ENCODE data around the gene TPRN.

Gene TPRN

DNA sequence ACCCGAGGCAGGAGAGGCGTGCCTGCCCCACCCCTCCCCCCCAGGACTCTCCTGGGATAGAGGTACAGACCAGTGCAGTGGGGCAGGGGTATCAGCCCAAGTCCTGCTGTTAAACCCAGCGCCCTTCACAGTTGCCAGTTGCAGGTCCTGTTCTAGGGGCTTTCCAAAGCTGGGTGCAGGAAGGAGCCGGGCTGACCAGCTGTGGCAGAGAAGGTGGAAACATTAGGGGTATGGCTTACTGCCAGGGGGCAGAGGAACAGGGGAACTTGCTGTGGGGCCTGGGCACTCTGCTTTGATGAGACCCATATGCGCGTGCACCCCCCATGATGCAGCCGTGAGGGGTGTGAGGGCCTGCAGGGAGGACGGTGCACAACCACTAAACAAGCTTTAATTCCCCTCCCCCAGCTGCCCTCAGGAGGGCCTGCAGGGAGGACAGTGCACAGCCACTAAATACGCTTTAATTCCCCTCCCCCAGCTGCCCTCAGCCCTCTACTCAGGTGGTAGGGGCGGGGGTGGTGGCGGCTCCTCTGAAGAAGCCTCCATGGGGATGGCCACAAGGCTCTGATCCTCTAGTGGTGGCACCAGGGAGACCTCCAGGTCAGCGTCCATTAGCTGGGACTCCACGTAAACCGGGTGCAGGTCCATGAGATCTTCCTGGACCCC is 29.9 kb downstream of the TPRN start:
- no peak for DNase-seq

DNA sequence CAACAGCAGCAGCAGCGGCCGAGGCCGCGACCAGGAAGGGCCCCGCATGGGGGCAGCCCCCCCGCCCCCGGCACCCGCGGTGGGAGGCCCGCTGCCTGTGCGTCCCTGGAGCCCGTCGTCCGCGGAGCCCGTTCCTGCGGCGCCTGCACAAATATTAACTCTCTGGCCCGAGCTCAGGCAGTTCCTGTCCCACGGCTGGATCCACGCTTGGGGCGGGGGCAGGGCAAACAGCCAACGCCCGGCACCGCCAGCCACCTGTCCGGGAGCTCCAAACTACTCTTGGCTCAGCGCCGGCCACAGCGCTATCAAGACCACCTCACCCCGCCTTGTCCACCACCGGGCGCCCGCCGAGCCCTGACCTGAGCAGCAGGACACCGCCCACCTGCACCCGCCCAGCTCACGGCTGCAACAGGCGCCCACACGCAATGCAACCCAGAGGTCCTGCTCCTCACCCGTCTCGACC is 30.6 kb downstream of the TPRN start, which contains the start of gene LRRC26:
TSS of gene LRRC26 (minus strand) at position 156 of the 463 bp plus-strand sequence. CDS start at position 48, 108 bp downstream.
- no peak for DNase-seq

DNA sequence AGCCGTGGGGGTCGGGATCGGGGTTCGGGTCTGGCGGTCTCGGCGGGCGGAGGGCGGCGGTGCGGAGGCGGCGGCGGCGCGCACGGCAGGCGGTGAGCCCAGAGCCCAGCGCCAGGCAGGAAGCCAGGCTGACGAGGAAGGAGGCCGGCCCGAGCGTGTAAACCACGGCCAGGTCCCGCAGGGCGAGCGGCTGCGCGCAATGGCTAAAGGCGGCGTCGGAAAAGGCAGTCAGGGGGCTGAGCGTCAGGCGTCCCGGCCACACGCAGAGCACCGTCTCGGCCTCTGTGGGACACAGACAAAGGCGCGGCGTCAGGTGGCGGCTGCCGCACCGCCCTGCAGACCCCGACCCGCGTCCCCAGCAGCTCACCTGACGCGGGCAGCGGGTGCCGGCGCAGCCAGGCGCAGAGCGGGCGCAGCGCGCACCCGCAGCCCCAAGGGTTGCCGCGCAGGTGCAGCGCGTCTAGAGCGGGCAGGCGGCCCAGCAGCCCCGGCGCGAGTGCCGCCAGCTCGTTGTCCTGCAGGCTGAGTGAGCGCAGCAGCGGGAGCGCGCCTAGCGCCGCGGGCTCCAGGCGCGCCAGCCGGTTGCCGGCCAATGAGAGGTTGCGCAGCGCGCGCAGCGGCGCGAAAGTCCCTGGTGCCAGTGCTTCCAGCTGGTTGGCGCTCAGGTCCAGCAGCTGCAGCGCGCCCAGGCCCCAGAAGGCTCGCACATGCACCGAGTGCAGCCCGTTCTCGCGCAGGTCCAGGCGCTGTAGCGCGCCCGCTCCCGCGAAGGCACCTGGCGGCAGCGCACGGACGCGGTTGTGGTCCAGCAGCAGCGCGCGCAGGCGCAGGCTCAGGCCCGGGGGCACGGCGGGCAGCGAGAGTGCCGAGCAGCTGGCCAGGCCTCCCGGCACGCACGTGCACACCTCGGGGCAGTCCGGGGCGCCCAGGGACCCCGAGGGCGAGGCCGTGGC is 31.4 kb downstream of the TPRN start:
- peak; percentile 54 for DNase-seq

DNA sequence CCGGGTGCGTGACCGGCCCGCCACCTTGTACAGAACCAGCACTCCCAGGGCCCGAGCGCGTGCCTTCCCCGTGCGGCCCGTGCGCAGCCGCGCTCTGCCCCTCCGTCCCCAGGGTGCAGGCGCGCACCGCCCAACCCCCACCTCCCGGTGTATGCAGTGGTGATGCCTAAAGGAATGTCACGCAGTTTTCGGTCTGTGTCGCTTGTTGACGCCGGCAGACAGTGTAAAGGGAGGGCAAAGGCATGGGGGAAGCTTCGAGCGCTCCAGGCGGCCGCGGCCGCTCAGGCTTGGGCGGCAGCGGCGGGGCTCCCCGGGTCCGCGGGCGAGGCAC is 32.0 kb downstream of the TPRN start:
- DNase-seq: no peak

DNA sequence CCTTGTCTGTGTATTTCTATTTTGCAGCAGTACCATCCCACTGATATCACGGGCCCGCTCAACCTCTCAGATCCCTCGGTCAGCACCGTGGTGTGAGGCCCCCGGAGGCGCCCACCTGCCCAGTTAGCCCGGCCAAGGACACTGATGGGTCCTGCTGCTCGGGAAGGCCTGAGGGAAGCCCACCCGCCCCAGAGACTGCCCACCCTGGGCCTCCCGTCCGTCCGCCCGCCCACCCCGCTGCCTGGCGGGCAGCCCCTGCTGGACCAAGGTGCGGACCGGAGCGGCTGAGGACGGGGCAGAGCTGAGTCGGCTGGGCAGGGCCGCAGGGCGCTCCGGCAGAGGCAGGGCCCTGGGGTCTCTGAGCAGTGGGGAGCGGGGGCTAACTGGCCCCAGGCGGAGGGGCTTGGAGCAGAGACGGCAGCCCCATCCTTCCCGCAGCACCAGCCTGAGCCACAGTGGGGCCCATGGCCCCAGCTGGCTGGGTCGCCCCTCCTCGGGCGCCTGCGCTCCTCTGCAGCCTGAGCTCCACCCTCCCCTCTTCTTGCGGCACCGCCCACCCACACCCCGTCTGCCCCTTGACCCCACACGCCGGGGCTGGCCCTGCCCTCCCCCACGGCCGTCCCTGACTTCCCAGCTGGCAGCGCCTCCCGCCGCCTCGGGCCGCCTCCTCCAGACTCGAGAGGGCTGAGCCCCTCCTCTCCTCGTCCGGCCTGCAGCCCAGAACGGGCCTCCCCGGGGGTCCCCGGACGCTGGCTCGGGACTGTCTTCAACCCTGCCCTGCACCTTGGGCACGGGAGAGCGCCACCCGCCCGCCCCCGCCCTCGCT is 32.6 kb downstream of the TPRN start:
- DNase-seq: peak; percentile 2

DNA sequence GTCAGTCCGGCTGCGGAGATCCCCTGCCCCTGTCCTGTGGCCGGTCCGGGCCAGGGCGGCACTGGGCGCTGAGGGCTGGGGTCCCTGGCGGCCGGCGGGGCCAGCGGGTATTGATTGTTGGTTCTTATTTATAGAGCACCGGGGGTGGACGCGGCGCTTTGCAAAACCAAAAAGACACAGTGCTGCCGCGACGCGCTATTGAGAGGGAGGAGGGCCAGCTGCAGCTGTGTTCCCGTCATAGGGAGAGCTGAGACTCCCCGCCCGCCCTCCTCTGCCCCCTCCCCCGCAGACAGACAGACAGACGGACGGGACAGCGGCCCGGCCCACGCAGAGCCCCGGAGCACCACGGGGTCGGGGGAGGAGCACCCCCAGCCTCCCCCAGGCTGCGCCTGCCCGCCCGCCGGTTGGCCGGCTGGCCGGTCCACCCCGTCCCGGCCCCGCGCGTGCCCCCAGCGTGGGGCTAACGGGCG is 33.2 kb downstream of the TPRN start:
- peak; percentile 8 for DNase-seq

DNA sequence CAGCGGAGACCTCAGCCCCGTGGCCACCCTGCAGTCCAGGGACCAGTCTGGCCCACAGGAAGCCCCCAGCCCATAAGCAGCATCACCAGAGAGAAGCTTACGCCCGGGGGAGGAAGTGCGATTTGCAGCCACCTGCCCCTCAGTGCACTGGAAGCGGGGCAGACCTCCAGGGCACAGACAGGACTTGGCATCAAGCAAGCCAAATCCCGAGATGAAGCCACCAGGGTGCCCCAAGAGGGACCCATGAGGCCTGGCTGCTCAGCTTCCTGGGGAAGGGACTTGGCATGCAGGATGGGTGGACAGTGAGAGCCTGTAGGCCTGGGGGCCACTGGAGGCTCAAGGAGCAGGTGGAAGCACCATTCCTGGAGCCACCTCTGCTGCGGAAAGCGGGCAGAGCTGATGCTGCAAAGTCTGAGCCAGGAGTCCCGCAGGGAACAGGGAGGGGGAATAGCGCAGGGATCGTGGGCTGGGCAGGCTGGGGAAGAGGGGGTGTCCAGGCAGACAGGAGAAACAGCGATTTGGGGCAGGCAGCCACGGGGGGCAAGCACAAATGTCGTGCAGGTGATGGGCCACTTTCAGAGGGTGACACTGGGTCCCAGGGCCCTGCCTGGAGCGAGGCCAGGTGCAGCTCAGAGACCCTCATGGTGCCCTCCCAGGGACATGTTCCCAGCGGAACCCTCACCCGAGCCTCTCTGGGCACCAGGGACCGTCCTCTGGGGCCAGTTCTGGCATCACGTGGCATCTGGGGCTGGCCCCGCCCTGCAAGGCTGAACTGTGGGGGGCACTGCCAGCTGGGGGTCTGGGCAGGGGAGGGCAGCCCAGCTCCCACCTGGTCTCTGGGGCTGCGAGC is 33.9 kb downstream of the TPRN start:
- no peak for DNase-seq

DNA sequence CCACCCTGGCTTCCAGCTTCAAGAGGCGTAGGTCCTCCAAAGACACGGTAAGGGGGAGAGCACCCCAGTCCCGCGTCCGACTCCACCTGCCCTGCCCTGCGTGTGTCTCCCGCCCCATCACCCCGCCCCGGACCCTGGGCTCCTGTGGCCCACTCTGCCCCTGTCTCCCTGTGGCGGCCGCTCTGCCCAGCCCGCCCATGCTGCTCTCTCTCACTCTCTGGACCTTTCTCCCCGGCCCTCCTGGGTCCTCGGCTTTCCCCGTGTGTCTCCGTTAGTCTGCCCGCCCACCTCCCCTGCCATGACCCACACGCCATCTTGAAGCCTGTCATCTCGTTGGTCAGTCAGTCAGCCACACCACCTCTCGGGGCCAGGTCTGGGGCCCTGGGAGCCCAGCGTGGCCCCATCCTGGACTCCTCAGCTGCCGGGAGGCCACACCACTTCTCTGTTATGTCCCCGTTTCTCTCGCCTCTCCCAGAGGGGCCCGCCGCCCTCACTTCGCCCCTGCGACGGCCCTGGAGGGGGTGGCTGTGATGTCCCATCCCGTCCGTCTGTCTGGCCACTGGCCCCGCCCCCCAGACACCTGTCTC is 35.2 kb downstream of the TPRN start:
- DNase-seq: no peak

DNA sequence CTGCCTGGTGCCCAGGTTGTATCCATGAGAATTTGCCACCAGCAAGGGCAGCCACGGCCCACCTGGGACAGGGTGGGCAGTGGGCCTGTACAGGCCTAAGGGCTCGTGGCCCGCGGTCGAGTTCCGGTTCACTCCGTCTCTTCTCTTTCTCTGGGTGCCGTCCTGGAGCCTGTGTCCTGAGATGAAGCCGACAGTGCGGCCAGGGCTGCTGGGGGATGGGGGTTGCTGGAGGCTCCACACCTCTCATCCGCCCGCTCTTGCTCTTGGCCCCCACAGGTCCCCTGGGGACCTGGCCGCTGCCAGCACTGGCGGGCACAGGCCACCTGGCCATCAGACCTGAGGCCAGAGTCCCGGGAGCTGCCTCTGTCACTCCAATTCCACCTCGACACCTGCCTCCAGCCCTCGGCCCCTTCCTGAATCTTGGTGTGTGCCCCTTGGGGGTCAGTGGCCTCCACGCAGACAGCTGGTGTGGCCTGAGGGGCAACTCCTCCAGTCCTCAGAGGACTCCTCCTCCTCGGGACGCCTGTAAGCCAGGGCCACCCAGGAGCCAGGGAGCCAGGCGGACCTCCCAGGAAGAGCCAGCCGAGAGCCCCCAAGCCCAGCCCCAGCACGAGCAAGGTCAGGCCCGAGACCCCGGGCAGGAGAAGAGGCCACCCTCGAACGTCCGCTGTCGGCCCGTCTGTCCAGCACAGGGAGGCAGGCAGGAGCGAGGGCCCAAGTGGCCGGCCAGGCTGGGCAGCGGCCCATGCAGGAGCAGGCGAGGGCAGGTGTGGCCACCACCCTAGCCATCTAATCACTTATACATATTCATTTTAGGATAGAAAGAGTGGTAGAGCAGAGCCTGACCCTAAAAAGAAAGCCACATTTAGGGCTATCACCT is 35.9 kb downstream of the TPRN start:
- DNase-seq: no peak

DNA sequence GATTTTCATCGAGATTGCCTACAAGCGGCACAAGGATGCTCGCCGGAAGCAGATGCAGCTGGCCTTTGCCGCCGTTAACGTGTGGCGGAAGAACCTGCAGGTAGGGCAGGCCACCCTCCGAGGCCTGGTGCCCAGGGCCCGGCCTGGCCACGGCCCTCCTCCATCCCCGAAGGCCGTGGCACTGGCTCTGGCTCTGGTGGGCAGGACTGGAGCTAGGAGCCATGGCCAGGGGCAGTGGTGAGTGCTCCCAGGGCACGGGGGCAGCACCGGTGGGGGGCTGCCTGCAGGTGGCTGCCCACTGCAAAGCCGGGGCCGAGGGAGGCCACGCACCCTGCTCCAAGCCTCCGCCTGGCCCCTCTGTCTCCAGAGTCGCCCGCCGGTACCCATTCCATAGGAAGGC is 36.7 kb downstream of the TPRN start:
- DNase-seq: no peak

DNA sequence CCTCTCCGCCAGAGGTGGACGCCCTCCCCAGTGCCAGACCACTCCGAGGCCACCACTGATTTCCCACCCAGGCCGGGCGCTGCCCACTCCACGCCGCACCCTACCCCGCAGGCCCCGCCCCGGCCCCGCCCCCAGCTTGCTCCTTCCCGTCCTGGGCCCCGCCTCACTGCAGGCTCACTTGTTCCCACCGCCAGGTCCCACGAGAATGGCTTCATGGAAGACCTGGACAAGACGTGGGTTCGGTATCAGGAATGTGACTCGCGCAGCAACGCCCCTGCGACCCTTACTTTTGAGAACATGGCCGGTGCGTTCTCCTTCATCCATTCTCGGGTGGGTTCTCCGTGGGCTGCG is 37.2 kb downstream of the TPRN start:
- no peak for DNase-seq

DNA sequence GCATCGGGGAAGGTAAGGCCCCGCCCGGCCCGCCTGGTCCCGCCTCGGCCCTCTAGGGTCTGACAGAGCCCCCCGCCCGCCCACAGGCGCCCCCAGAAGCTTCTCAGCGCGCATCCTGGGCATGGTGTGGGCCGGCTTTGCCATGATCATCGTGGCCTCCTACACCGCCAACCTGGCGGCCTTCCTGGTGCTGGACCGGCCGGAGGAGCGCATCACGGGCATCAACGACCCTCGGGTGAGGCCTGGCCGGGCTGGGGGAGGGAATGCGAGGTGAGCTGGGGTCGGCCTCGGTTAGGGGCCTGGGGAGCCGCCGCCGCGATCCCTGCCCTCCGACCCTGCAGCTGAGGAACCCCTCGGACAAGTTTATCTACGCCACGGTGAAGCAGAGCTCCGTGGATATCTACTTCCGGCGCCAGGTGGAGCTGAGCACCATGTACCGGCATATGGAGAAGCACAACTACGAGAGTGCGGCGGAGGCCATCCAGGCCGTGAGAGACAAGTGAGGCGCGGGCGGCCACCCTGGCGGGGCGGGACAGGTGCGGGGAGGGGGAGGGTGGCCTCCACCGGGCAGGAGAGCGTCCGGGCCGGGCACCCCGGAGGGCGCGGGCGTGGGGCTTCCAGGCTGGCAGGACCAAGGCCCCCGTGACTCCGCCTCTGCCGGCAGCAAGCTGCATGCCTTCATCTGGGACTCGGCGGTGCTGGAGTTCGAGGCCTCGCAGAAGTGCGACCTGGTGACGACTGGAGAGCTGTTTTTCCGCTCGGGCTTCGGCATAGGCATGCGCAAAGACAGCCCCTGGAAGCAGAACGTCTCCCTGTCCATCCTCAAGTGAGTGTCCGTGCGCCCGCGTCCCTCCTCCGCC is 37.8 kb downstream of the TPRN start:
- DNase-seq: no peak

DNA sequence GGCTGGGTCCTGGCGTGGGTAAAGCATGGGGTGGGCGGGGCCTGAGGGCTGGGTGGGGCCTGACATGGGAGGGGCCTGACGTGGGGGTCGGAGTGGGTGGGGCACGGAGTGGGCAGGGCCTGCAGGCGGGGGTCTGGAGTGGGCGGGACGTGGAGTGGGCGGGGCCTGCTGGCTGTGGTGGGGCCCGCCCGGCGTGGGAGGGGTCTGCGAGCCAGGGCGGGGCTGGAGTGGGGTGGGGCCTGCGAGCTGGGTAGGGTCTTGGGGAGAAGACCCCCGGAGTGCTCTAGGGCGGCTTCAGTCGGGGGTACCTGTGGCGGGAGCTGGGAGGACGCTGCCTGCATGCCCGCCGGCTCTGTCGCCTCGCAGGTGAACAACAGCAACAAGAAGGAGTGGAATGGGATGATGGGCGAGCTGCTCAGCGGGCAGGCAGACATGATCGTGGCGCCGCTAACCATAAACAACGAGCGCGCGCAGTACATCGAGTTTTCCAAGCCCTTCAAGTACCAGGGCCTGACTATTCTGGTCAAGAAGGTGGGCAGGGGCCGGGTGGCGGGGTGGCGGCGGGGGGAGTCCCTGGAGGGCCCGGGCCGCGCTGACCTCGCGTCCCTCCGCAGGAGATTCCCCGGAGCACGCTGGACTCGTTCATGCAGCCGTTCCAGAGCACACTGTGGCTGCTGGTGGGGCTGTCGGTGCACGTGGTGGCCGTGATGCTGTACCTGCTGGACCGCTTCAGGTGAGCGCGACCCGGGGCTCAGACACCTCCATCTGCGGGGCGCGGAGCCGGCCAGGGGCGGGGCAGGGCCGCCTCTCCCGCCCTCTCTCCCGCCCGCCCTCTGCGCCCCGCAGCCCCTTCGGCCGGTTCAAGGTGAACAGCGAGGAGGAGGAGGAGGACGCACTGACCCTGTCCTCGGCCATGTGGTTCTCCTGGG is 38.7 kb downstream of the TPRN start:
- DNase-seq: no peak

DNA sequence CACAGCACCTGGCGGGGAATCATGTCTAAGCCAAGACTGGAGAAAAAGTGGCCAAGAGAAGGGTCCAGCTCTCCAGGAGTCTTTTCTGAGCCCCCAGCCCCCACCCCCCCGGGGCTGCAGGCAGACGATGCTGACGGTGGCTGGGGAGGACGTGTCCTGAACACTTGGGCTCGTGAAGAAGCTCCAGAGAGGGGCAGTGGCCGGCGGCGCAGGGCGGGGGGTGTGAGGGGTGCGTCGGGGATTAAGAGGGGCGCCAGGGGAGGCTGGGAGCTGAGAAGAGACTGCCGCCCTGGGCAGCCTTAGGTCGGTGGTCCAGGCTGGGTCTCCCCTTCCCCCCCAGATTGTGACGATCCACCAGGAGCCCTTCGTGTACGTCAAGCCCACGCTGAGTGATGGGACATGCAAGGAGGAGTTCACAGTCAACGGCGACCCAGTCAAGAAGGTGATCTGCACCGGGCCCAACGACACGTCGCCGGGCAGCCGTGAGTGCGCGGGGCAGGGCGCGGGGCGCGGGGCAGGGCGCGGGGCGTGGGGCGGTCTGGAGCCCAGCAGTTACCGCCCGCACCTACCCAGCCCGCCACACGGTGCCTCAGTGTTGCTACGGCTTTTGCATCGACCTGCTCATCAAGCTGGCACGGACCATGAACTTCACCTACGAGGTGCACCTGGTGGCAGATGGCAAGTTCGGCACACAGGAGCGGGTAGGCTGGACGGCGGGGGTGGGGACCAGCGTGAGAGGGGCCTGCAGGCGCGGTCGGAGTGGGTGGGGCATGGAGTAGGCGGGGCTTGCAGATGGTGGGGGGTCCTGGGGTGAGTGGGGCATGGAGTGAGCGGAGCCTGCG is 39.6 kb downstream of the TPRN start:
- DNase-seq: no peak

DNA sequence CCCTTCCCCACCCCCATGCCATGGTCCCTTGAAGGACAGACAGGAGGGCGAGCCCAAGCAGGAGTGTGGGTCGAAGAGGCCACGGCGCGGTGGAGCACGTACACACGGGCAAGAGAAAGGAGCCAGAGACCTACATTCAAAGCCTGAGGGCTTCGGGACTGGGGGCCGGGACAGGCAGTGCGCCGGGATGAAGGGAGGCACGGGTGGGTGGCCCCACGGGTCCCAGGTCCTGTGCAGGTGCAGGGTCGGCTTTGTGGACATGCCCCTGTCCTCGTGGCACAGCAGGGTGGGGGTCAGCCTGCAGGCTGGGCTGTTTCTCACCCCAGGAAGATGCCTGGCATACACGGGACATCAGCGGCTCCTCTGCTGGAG is 40.5 kb downstream of the TPRN start:
- no peak for DNase-seq

DNA sequence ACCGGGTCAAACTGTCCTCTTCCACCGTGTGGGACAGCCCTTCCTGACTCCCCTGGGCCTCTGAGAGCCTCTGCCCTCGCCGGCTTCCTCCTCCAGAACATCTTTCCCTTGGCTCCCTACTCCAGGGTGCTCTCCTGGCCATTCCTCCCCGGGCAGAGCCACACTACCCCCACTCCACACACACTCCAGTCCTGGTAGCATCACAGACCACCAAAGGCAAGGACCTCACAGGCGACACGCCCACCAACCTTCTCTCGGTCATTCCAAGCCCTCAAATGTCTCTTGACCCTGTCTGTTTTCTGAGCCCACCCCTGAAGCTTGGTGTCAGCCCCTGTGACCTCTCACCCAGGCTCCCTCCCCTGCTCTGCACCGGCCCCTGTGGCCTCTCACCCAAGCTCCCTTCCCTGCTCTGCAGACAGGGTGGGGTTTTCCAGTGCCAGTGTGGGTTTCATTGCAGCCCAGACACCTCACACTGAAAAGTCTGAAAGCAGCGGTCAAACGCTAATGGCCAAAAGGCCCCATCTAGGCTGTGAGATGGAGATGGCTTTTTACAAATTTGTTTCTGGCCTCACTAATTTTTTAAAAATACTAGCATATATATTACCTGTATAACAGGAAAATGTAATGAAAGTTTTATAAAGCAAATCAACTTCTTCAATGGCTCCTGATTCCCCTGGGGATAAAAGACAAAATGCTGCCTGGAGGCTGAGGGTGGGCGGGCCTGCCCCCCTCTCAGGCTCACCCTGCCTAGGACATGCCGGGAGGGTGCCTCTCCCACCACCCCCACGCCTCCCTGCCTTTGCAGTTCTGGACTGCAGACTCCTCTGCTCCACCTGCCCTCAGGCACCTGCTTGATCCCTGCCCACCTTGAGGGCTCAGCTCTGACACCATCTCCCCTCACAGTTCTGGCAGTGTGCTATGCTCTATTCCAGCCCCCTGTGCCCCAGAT is 41.2 kb downstream of the TPRN start:
- no peak for DNase-seq

DNA sequence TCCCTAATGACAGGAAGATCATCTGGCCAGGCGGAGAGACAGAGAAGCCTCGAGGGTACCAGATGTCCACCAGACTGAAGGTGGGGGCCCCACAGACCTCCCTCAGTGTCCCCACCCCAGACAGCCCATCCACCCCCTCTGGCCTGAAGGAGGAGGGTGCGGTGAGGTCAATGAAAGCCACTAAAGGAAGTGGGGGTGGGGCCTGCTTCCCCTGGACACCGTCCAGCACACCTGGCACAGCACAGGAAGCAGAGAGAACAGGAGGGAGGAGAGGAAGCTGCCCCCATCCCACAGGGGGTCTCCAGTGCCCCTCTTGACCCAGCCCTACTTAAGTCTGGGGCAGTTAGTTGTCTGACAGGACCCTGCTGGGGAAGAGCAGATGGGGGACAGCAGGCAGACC is 41.9 kb downstream of the TPRN start:
- DNase-seq: no peak

Measured in NCI-H2227 treated with DMSO at 0.1 percent for 48 hours (cell line).